Measurements from ENCODE around the gene TEAD4.

The TEAD4 gene

GRCh38 chr12:3002646-3003045 is 43.4 kb downstream of the TEAD4 start:
- DNase-seq (ENCODE audit: low read depth) = no peak

- DNase-seq (ENCODE audit: low read depth) = no peak
Observed at GRCh38 chr12:3003357-3003992, 44.3 kb downstream of the TEAD4 start.

GRCh38 chr12:3004655-3005565 is 45.7 kb downstream of the TEAD4 start:
- no peak for DNase-seq (ENCODE audit: low read depth)

- no peak for DNase-seq (ENCODE audit: low read depth)
Observed at GRCh38 chr12:3005736-3006135, 46.5 kb downstream of the TEAD4 start.

- DNase-seq (ENCODE audit: low read depth) = no peak
Observed at GRCh38 chr12:3009780-3010179, 50.6 kb downstream of the TEAD4 start.

- DNase-seq (ENCODE audit: low read depth) = no peak
Observed at GRCh38 chr12:3010214-3010930, 51.2 kb downstream of the TEAD4 start.

- DNase-seq (ENCODE audit: low read depth) = no peak
Observed at GRCh38 chr12:3012786-3013185, 53.6 kb downstream of the TEAD4 start.

- no peak for DNase-seq (ENCODE audit: low read depth)
Observed at GRCh38 chr12:3014641-3015040, 55.4 kb downstream of the TEAD4 start.

- DNase-seq (ENCODE audit: low read depth) = no peak
Observed at GRCh38 chr12:3015356-3015755, 56.2 kb downstream of the TEAD4 start.

- no peak for DNase-seq (ENCODE audit: low read depth)
Observed at GRCh38 chr12:3016191-3016590, 57.0 kb downstream of the TEAD4 start.

GRCh38 chr12:3017281-3017680 is 58.1 kb downstream of the TEAD4 start:
- no peak for DNase-seq (ENCODE audit: low read depth)

GRCh38 chr12:3018284-3019004 is 59.2 kb downstream of the TEAD4 start:
- DNase-seq (ENCODE audit: low read depth) = no peak

GRCh38 chr12:3019005-3019680 is 59.9 kb downstream of the TEAD4 start:
- no peak for DNase-seq (ENCODE audit: low read depth)

- DNase-seq (ENCODE audit: low read depth) = no peak
Observed at GRCh38 chr12:3020399-3020798, 61.2 kb downstream of the TEAD4 start.

- no peak for DNase-seq (ENCODE audit: low read depth)
Observed at GRCh38 chr12:3020850-3021435, 61.7 kb downstream of the TEAD4 start.

- DNase-seq (ENCODE audit: low read depth) = no peak
Observed at GRCh38 chr12:3022411-3022810, 63.2 kb downstream of the TEAD4 start.

GRCh38 chr12:3022961-3023360 is 63.8 kb downstream of the TEAD4 start:
- DNase-seq (ENCODE audit: low read depth) = no peak

- DNase-seq (ENCODE audit: low read depth) = no peak
Observed at GRCh38 chr12:3028108-3028507, 68.9 kb downstream of the TEAD4 start.

- no peak for DNase-seq (ENCODE audit: low read depth)
Observed at GRCh38 chr12:3030821-3031429, 71.7 kb downstream of the TEAD4 start.

GRCh38 chr12:3032161-3032560 is 73.0 kb downstream of the TEAD4 start:
- DNase-seq (ENCODE audit: low read depth) = no peak
